ENCODE measurements around the gene THEM5.
"Not testable (repeated sequence)": the region's sequence is repeated elsewhere in the genome, so short reads cannot be mapped to it uniquely, and the experiment has no call there.

Gene THEM5

GRCh38 chr1:151853411-151853943 lies at the start of gene THEM5:
TSS of gene THEM5 (minus strand) at chr1:151853712. CDS start at chr1:151853565, 147 bp downstream.
- Mint-ChIP-seq H3K27me3 (ENCODE audit: low read depth) (peaks cover 14% of the 10 kb centered on the region), H3K9me3 (no peaks in the 10 kb centered on the region), H3K4me3 (no peak within 1 kb of the TSS), H3K36me3 (ENCODE audit: low read depth) (no peaks in the 10 kb centered on the region), H3K27ac (no peak within 1 kb of the TSS), H3K4me1 (peaks cover 16% of the 10 kb centered on the region)
- no peak for TF ChIP-seq CTCF (IDR thresholded peaks at IDR 0.05; ENCODE audit: unreplicated experiment in 3 of 3)

- no peaks in the 10 kb centered on the region for H3K27me3 Mint-ChIP-seq (ENCODE audit: low read depth)
- no peak for TF ChIP-seq CTCF (IDR thresholded peaks at IDR 0.05; ENCODE audit: unreplicated experiment in 3 of 3)
- H3K4me3 Mint-ChIP-seq = no peak overlapping the region
- peaks cover 51% of the 10 kb centered on the region for H3K9me3 Mint-ChIP-seq
- peaks cover 9% of the 10 kb centered on the region for H3K4me1 Mint-ChIP-seq
- H3K36me3 Mint-ChIP-seq (ENCODE audit: low read depth) = peaks cover 76% of the 10 kb centered on the region
- H3K27ac Mint-ChIP-seq = no peak overlapping the region
Observed at GRCh38 chr1:151902858-151903257, 49.3 kb upstream of the THEM5 start.

- not testable (repeated sequence) for H3K27me3 Mint-ChIP-seq (ENCODE audit: low read depth); H3K4me3 Mint-ChIP-seq; H3K4me1 Mint-ChIP-seq; H3K27ac Mint-ChIP-seq
- H3K9me3 Mint-ChIP-seq = peaks cover 44% of the 10 kb centered on the region
- peaks cover 66% of the 10 kb centered on the region for H3K36me3 Mint-ChIP-seq (ENCODE audit: low read depth)
Observed at GRCh38 chr1:151900804-151901203, 47.3 kb upstream of the THEM5 start.

- Mint-ChIP-seq H3K4me1 (no peaks in the 10 kb centered on the region), H3K27me3 (ENCODE audit: low read depth) (no peaks in the 10 kb centered on the region), H3K9me3 (peaks cover 34% of the 10 kb centered on the region), H3K27ac (no peak overlapping the region), H3K4me3 (no peak overlapping the region), H3K36me3 (ENCODE audit: low read depth) (peaks cover 61% of the 10 kb centered on the region)
- TF ChIP-seq CTCF (IDR thresholded peaks at IDR 0.05; ENCODE audit: unreplicated experiment in 3 of 3) = no peak
Observed at GRCh38 chr1:151898519-151898991, 45.0 kb upstream of the THEM5 start.

GRCh38 chr1:151897991-151898431 lies 44.5 kb upstream of the THEM5 start:
- no peaks in the 10 kb centered on the region for H3K27me3 Mint-ChIP-seq (ENCODE audit: low read depth)
- TF ChIP-seq CTCF (IDR thresholded peaks at IDR 0.05; ENCODE audit: unreplicated experiment in 3 of 3) = no peak
- peaks cover 32% of the 10 kb centered on the region for H3K9me3 Mint-ChIP-seq
- H3K36me3 Mint-ChIP-seq (ENCODE audit: low read depth) = peaks cover 61% of the 10 kb centered on the region
- H3K27ac Mint-ChIP-seq = no peak overlapping the region
- H3K4me3 Mint-ChIP-seq = no peak overlapping the region
- no peaks in the 10 kb centered on the region for H3K4me1 Mint-ChIP-seq

GRCh38 chr1:151893176-151893924 lies 39.8 kb upstream of the THEM5 start:
- no peak for TF ChIP-seq CTCF (IDR thresholded peaks at IDR 0.05; ENCODE audit: unreplicated experiment in 3 of 3)
- Mint-ChIP-seq H3K27me3 (ENCODE audit: low read depth) (no peaks in the 10 kb centered on the region), H3K36me3 (ENCODE audit: low read depth) (peaks cover 58% of the 10 kb centered on the region), H3K27ac (no peak overlapping the region), H3K4me3 (no peak overlapping the region), H3K9me3 (no peaks in the 10 kb centered on the region), H3K4me1 (no peaks in the 10 kb centered on the region)

All from nephron (organoid).